OCI-LY7 (cell line): ENCODE results near the gene PRRG4. TPM values are rescaled to one million over a fixed set of nuclear protein-coding genes. Genes with fewer than 3 reads are reported as not detected.

Source experiments
- BruUV-seq: library from RNA; stranded (reverse); fragments of 400-500 nt; replicated peaks from 2 replicates; lab custom pipeline; 2021; lab: Mats Ljungman, UMichigan
- CTCF ChIA-PET: fragments of 300-600 bp; sonication (Branson Sonifier 250); formaldehyde crosslinking; loops from one replicate; lab custom pipeline; 2022; ENCODE audit warnings: antibody characterized with exemption; ENCODE audit not compliant: unreplicated experiment; lab: Charles Lee
- POLR2A ChIA-PET: fragments of 300-600 bp; sonication (Branson Sonifier 250); formaldehyde crosslinking; loops from one replicate; lab custom pipeline; 2022; ENCODE audit warnings: antibody characterized with exemption; lab: Charles Lee
- DNase-seq: peaks from one replicate; pipeline ENCODE4 v3.0.0-alpha.2; 2015; ENCODE audit warnings: low spot score
- H2AFZ ChIP-seq: fragments of 200-600 bp; sonication (generic), shearing (Covaris generic); 2 replicates; pipeline ENCODE4 v1.6.1; 2014; ENCODE audit warnings: mild to moderate bottlenecking, antibody characterized with exemption, low read length, moderate library complexity
- H3K27ac ChIP-seq: fragments of 200-600 bp; sonication (generic); 2 replicates; pipeline ENCODE4 v1.5.1; 2014; ENCODE audit warnings: mixed run types, low read depth, mild to moderate bottlenecking, moderate library complexity, low read length, inconsistent platforms; ENCODE audit not compliant: poor library complexity, severe bottlenecking
- H3K36me3 ChIP-seq: fragments of 200-600 bp; sonication (generic); 2 replicates; pipeline ENCODE4 v1.6.1; 2014; ENCODE audit warnings: mild to moderate bottlenecking, antibody characterized with exemption, low read length, moderate library complexity, mixed read lengths; ENCODE audit not compliant: insufficient read depth
- H3K4me1 ChIP-seq: fragments of 200-600 bp; sonication (generic); 2 replicates; pipeline ENCODE4 v1.5.1; 2014; ENCODE audit warnings: mild to moderate bottlenecking, low read length; ENCODE audit not compliant: insufficient read depth, poor library complexity, severe bottlenecking
- H3K4me2 ChIP-seq: fragments of 200-600 bp; sonication (generic); 2 replicates; pipeline ENCODE4 v1.6.1; 2014; ENCODE audit warnings: mild to moderate bottlenecking, low read length
- H3K4me3 ChIP-seq: fragments of 200-600 bp; sonication (generic); 2 replicates; pipeline ENCODE4 v1.5.1; 2014; ENCODE audit warnings: mild to moderate bottlenecking, low read depth, low read length; ENCODE audit not compliant: poor library complexity, severe bottlenecking
- H3K79me2 ChIP-seq: fragments of 200-600 bp; sonication (generic); 2 replicates; pipeline ENCODE4 v1.6.1; 2016; ENCODE audit warnings: low read depth, mild to moderate bottlenecking, low read length, moderate library complexity, mixed read lengths; ENCODE audit not compliant: insufficient read depth
- H3K9me2 ChIP-seq: fragments of 200-600 bp; sonication (generic); 2 replicates; pipeline ENCODE4 v1.6.1; 2016; ENCODE audit warnings: mild to moderate bottlenecking, low read length, mixed read lengths; ENCODE audit not compliant: insufficient read depth
- H3K9me3 ChIP-seq: fragments of 200-600 bp; sonication (generic); 2 replicates; pipeline ENCODE4 v1.6.1; 2014; ENCODE audit warnings: mild to moderate bottlenecking, mixed run types, low read length, mixed read lengths
- H4K20me1 ChIP-seq: fragments of 200-600 bp; sonication (generic); 2 replicates; pipeline ENCODE4 v1.6.1; 2014; ENCODE audit warnings: mild to moderate bottlenecking, antibody characterized with exemption, low read length, moderate library complexity, mixed read lengths; ENCODE audit not compliant: insufficient read depth
- CTCF ChIP-seq: fragments of 200-600 bp; sonication (generic); conservative IDR thresholded peaks from 2 replicates; pipeline ENCODE4 v1.5.1; 2014; ENCODE audit warnings: mild to moderate bottlenecking, antibody characterized with exemption, low read length, moderate library complexity, mixed read lengths
- EZH2phosphoT487 ChIP-seq: fragments of 200-600 bp; sonication (generic); IDR thresholded peaks from 2 replicates; pipeline ENCODE4 v1.6.1; 2018; ENCODE audit warnings: low read depth, borderline replicate concordance, mild to moderate bottlenecking, mixed run types, antibody characterized with exemption, low read length, moderate library complexity, mixed read lengths
- intact Hi-C: fragments of 100-400 bp; cut with micrococcal nuclease; formaldehyde crosslinking; loops from one replicate; pipeline ENCODE4 v1.10.0; 2022; ENCODE audit not compliant: unreplicated experiment
- total RNA-seq, 2 experiments: library from RNA; depleted of rRNA in 1 of 2; stranded (reverse); fragments of >200 nt in 1 of 2; shearing (Covaris generic) in 1 of 2; gene quantifications; 2 replicates each; pipeline ENCODE4 v1.2.3, GENCODE V29; 2014 to 2022

PRRG4 gene
- total RNA-seq, 2 experiments from 2014 or later = not detected

- Histone ChIP-seq H3K4me1 (no peaks in the 10 kb centered on the region), H3K9me2 (no peaks in the 10 kb centered on the region), H3K4me3 (no peak overlapping the region), H2AFZ (no peak overlapping the region), H3K9me3 (no peaks in the 10 kb centered on the region), H3K27ac (no peak overlapping the region), H3K36me3 (no peaks in the 10 kb centered on the region), H4K20me1 (no peaks in the 10 kb centered on the region), H3K79me2 (no peaks in the 10 kb centered on the region), H3K4me2 (no peak overlapping the region)
- TF ChIP-seq CTCF = no peak
- TF ChIP-seq EZH2phosphoT487 = no peak
- POLR2A ChIA-PET = interaction anchor here (0.6 kb wide), 1 partner anchor 677 kb away, joined by 3 read pairs; no protein-coding TSS in a partner anchor
- DNase-seq = no peak
- intact Hi-C loops = no loop called here
- no TSS peak for BruUV-seq
- CTCF ChIA-PET = no interaction called here
Observed at GRCh38 chr11:32817181-32817851, 12.4 kb upstream of the PRRG4 start.

- H3K9me2 ChIP-seq = no peaks in the 10 kb centered on the region
- no peak overlapping the region for H3K4me2 ChIP-seq
- BruUV-seq = no TSS peak
- H3K9me3 ChIP-seq = no peaks in the 10 kb centered on the region
- no peaks in the 10 kb centered on the region for H4K20me1 ChIP-seq
- H3K4me1 ChIP-seq = no peaks in the 10 kb centered on the region
- no peaks in the 10 kb centered on the region for H3K36me3 ChIP-seq
- TF ChIP-seq EZH2phosphoT487 = no peak
- TF ChIP-seq CTCF = no peak
- intact Hi-C loops = no loop called here
- no peak overlapping the region for H3K4me3 ChIP-seq
- no peak overlapping the region for H3K27ac ChIP-seq
- H2AFZ ChIP-seq = no peak overlapping the region
- ChIA-PET POLR2A (no interaction called here), CTCF (no interaction called here)
- no peaks in the 10 kb centered on the region for H3K79me2 ChIP-seq
- no peak for DNase-seq
Observed at GRCh38 chr11:32817852-32818183, 11.9 kb upstream of the PRRG4 start.

- Histone ChIP-seq H3K4me1 (no peaks in the 10 kb centered on the region), H4K20me1 (no peaks in the 10 kb centered on the region), H3K79me2 (no peaks in the 10 kb centered on the region), H3K36me3 (no peaks in the 10 kb centered on the region), H3K27ac (no peak overlapping the region), H3K9me3 (no peaks in the 10 kb centered on the region), H3K4me3 (no peak overlapping the region), H2AFZ (no peak overlapping the region), H3K9me2 (no peaks in the 10 kb centered on the region), H3K4me2 (no peak overlapping the region)
- TF ChIP-seq CTCF (no peak), EZH2phosphoT487 (no peak)
- ChIA-PET CTCF (no interaction called here), POLR2A (no interaction called here)
- BruUV-seq = no TSS peak
- intact Hi-C loops = no loop called here
- DNase-seq = no peak
Observed at GRCh38 chr11:32819187-32819586, 10.5 kb upstream of the PRRG4 start.
